A673 (cell line): ENCODE measurements around the gene NTNG1. TPM values are rescaled to one million over a fixed set of nuclear protein-coding genes. Genes with fewer than 3 reads are reported as not detected.
A peak's percentile ranks its signal among the peaks of the same experiment; 100 is the strongest.

Experiments used
- BruUV-seq: library from RNA; stranded (reverse); fragments of 400-500 nt; replicated peaks from 2 replicates; lab custom pipeline; 2021; lab: Mats Ljungman, UMichigan
- CTCF ChIA-PET: fragments of 300-600 bp; sonication (Branson Sonifier 250); formaldehyde crosslinking; loops from one replicate; lab custom pipeline; 2022; ENCODE audit warnings: antibody characterized with exemption; lab: Charles Lee
- POLR2A ChIA-PET: fragments of 300-600 bp; sonication (Branson Sonifier 250); formaldehyde crosslinking; loops from one replicate; lab custom pipeline; 2022; ENCODE audit warnings: antibody characterized with exemption; ENCODE audit not compliant: low non-redundant PET; lab: Charles Lee
- DNase-seq: peaks from one replicate; pipeline ENCODE4 v3.0.0-alpha.2; 2015; ENCODE audit warnings: low spot score
- H3K27ac ChIP-seq: fragments of 200-600 bp; sonication (generic); 2 replicates; pipeline ENCODE4 v1.5.1; 2016; ENCODE audit warnings: mixed run types, low read depth, mild to moderate bottlenecking, mixed read lengths, antibody characterized with exemption, low read length; ENCODE audit not compliant: poor library complexity, severe bottlenecking
- H3K27me3 ChIP-seq: fragments of 200-600 bp; sonication (generic); replicated peaks from 2 replicates; pipeline ENCODE4 v1.6.1; 2017; ENCODE audit warnings: mixed run types, low read depth, mild to moderate bottlenecking, mixed read lengths, antibody characterized with exemption, low read length; ENCODE audit not compliant: insufficient read depth, poor library complexity
- H3K36me3 ChIP-seq: fragments of 200-600 bp; sonication (generic); 2 replicates; pipeline ENCODE4 v1.6.1; 2016; ENCODE audit warnings: mixed run types, mild to moderate bottlenecking, mixed read lengths, antibody characterized with exemption, low read length; ENCODE audit not compliant: insufficient read depth, poor library complexity, severe bottlenecking
- H3K4me1 ChIP-seq: fragments of 200-600 bp; sonication (generic); 2 replicates; pipeline ENCODE4 v1.6.1; 2017; ENCODE audit warnings: mixed run types, mild to moderate bottlenecking, mixed read lengths, antibody characterized with exemption, low read length; ENCODE audit not compliant: insufficient read depth, poor library complexity, severe bottlenecking
- H3K4me3 ChIP-seq: fragments of 200-600 bp; sonication (generic); 2 replicates; pipeline ENCODE4 v1.5.1; 2016; ENCODE audit warnings: low read depth, mixed run types, mild to moderate bottlenecking, mixed read lengths, low read length; ENCODE audit not compliant: poor library complexity, severe bottlenecking
- H3K9me3 ChIP-seq: fragments of 200-600 bp; sonication (generic); 2 replicates; pipeline ENCODE4 v1.6.1; 2016; ENCODE audit warnings: mixed run types, low read depth, mild to moderate bottlenecking, mixed read lengths, antibody characterized with exemption, low read length; ENCODE audit not compliant: poor library complexity, severe bottlenecking
- EZH2 ChIP-seq: fragments of 200-600 bp; sonication (generic); IDR thresholded peaks from 2 replicates; pipeline ENCODE4 v1.6.1; 2017; ENCODE audit warnings: borderline replicate concordance, low read depth, mild to moderate bottlenecking, mixed read lengths, antibody characterized with exemption, low read length; ENCODE audit not compliant: poor library complexity, severe bottlenecking
- intact Hi-C: fragments of 100-400 bp; cut with micrococcal nuclease; formaldehyde crosslinking; loops from one replicate; pipeline ENCODE4 v1.10.0; 2022; ENCODE audit not compliant: unreplicated experiment
- total RNA-seq: library from RNA; stranded (reverse); gene quantifications from 2 replicates; pipeline ENCODE4 v1.2.3, GENCODE V29; 2021
- TF ChIP-seq, protein P1 (sequence below): fragments of 300-800, 200-600 bp; sonication (generic); conservative IDR thresholded peaks from 2 replicates; pipeline ENCODE4 v1.5.1; 2017; ENCODE audit warnings: low read depth, mild to moderate bottlenecking, antibody characterized with exemption, low read length, moderate library complexity, mixed read lengths

Gene NTNG1
- total RNA-seq, 1 experiment from 2014 or later = 91.5 TPM

DNA sequence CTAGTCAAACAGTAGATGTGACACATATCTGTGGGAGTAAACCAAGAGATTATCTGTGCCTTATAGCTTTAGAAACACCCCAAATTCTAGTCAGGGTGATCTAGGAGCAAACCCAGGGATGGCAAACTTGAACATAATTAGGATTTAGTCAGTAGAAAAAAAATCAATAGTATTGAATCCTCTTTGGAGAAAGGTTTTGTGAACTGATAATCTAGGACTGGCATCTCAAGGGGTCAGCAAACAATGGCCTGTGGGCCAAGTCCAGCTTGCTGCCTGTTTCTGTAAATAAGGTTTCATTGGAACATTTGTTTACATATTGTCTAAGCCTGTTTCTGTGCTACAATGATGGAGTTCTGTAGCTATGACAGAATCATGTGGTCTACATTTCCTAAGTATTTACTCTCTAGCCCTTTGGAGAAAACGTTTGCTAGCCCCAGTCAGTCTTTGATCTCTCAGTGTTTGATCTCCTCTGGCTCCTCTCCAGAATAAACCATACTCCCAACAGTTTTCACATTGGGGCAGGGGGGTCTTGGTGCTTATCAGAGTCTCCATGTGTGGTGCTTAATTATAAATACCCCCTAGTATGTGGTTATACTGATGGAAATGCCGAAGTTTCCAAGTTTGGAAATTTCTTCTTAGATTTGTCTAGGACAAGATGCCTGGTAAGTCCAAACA is 385.8 kb downstream of the NTNG1 start:
- Histone ChIP-seq H3K27me3 (no peaks in the 10 kb centered on the region), H3K4me1 (peaks cover 17% of the 10 kb centered on the region), H3K4me3 (no peak overlapping the region), H3K9me3 (no peaks in the 10 kb centered on the region), H3K27ac (no peak overlapping the region), H3K36me3 (no peaks in the 10 kb centered on the region)
- TF ChIP-seq EZH2 = no peak
- TF ChIP-seq, protein P1, sequence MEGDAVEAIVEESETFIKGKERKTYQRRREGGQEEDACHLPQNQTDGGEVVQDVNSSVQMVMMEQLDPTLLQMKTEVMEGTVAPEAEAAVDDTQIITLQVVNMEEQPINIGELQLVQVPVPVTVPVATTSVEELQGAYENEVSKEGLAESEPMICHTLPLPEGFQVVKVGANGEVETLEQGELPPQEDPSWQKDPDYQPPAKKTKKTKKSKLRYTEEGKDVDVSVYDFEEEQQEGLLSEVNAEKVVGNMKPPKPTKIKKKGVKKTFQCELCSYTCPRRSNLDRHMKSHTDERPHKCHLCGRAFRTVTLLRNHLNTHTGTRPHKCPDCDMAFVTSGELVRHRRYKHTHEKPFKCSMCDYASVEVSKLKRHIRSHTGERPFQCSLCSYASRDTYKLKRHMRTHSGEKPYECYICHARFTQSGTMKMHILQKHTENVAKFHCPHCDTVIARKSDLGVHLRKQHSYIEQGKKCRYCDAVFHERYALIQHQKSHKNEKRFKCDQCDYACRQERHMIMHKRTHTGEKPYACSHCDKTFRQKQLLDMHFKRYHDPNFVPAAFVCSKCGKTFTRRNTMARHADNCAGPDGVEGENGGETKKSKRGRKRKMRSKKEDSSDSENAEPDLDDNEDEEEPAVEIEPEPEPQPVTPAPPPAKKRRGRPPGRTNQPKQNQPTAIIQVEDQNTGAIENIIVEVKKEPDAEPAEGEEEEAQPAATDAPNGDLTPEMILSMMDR = no peak
- POLR2A ChIA-PET = no interaction called here
- no TSS peak for BruUV-seq
- intact Hi-C loops = loop anchor here (5.0 to 10.0 kb wide), 5 partner anchors 94 to 1142 kb away; partner anchors contain the start of gene NTNG1
- CTCF ChIA-PET = no interaction called here
- DNase-seq = no peak

DNA sequence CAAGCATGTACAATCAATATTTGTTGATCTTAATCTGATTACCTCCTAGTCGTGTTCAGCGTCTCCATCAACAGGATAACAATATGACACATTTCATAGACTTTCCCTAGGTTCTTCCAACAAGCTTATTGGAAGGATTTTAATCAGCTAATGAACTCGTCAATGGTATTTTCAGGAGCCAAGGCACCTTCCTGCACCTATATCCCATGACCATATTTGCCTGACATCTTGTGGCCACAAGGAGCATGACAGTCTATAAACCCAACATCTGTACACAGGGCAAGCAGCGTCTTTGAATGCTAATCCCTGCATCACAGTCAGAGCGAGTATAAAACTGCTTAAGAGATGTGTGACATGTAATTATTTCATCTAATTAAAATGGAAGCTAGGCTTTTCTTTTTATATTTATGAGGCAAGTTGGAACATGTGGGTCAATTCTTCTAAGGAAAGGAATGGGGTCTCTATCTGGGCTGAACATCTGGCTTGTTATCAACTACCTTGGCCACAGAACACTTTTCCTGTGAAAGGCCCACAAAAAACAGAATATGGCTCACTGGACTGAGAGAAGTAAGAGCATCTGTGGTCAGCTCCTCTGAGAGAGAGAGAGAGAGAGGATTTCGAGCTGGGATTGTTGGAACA is 388.8 kb downstream of the NTNG1 start:
- Histone ChIP-seq H3K9me3 (no peaks in the 10 kb centered on the region), H3K36me3 (no peaks in the 10 kb centered on the region), H3K27ac (no peak overlapping the region), H3K27me3 (no peaks in the 10 kb centered on the region), H3K4me3 (no peak overlapping the region), H3K4me1 (peaks cover 17% of the 10 kb centered on the region)
- BruUV-seq = no TSS peak
- DNase-seq = peak; percentile 87
- no peak for TF ChIP-seq EZH2
- TF ChIP-seq, protein P1 = peak; percentile 93
- ChIA-PET CTCF (interaction anchor here (0.6 to 2.3 kb wide), 5 partner anchors 99 to 846 kb away, joined by 3 to 10 read pairs (median 3); no protein-coding TSS in a partner anchor), POLR2A (interaction anchor here (0.6 kb wide), 1 partner anchor 60 kb away, joined by 4 read pairs; no protein-coding TSS in a partner anchor)
- intact Hi-C loops = loop anchor here (5.0 to 10.0 kb wide), 6 partner anchors 97 to 1145 kb away; partner anchors contain the start of gene NTNG1

DNA sequence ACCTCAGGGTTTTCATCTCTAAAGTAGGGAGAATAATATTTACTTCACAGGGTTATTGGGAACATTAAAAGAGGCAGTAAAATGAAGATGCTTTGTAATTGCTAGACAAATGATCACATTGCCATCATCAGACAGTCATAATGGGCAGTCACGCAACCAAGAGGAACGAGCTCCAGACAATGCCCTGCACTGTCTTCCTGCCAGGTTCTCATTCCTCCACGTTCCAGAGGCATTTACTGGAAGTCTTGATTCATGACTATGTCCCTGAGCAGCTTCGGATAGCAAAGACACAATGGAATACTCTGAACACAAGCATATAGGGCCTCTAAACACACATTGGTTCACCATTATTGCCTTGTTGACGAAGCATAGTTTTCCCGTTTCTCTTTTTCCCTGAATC is 389.7 kb downstream of the NTNG1 start:
- TF ChIP-seq, protein P1 = no peak
- no peak for TF ChIP-seq EZH2
- intact Hi-C loops = loop anchor here (10.0 kb wide), 1 partner anchor 606 kb away; no protein-coding TSS in a partner anchor
- ChIA-PET CTCF (interaction anchor here (0.7 to 2.3 kb wide), 2 partner anchors 56 to 254 kb away, joined by 5 to 10 read pairs; no protein-coding TSS in a partner anchor), POLR2A (no interaction called here)
- H3K4me1 ChIP-seq = peaks cover 17% of the 10 kb centered on the region
- no peak overlapping the region for H3K4me3 ChIP-seq
- H3K36me3 ChIP-seq = no peaks in the 10 kb centered on the region
- BruUV-seq = no TSS peak
- H3K9me3 ChIP-seq = no peaks in the 10 kb centered on the region
- no peak overlapping the region for H3K27ac ChIP-seq
- DNase-seq = no peak
- no peaks in the 10 kb centered on the region for H3K27me3 ChIP-seq
